HG03139 (cell line): ENCODE results near the gene NDNF.

Experiments
- ATAC-seq: cut with Tn5 transposase; IDR thresholded peaks from one replicate; pipeline ENCODE4 v1.9.1; 2021; ENCODE audit not compliant: unreplicated experiment

The NDNF gene

DNA sequence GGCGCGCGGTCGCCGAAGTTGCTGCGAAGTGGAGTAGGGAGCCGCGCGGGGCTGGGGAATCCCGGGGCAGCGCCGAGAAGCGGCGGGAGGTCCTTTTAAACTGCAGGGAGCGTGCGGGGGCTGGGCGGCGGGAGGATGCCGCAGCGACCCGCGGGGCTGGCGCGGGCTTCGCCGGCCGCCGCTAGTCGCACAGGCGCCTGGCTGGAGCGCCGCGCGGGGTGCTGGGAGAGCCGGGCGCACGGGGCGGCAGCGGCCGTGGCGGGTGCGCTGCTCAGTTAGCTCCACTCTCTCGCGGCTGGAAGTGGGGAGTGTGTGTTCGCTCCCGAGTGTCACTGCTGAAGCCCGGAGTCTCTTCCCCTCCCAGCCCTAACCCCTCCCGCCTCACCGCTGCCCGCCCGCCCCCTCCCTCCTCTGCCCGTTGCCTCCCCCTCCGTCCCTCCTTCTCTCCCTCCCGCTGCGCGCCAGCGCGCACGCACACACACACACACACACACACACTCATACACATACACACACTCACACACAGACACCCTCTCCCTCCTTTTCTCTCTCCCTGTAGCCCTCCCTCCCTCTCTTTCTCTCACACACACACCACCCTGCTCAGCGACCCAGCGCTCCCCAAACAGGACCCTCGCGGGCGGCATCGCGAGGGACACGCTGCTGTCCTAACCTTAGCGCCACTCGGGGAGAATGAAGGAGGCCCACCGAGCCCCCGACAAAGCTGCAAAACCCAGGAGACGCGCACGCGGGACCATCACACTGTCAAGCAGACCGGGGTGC lies at the start of gene NDNF:
TSS of gene NDNF (minus strand) at position 312 of the 780 bp plus-strand sequence. CDS start 26,698 bp downstream, outside the sequence.
- ATAC-seq: no peak

DNA sequence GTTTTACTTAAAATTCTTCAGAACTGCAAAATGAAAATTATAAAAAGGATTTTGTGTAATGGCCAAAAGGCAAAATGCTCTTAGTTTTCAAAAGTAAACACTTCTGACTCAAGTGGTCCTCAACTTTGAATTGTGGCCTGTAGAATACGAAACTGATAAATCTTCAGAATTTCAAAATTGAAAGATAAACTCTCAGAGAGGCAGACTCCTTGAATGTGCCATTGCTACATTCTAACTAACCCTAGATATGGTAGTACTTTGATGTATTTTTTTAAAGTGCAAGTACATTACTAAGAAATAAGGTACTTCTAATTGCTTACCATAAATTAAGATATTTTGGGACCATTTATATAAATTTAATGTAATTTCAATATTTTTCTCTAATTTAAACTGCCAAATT lies 47.4 kb upstream of the NDNF start:
- ATAC-seq: no peak

- ATAC-seq: no peak
Observed at GRCh38 chr4:121118344-121118743, 46.0 kb upstream of the NDNF start.

GRCh38 chr4:121114756-121115155 lies 42.4 kb upstream of the NDNF start:
- no peak for ATAC-seq

GRCh38 chr4:121112530-121112929 lies 40.2 kb upstream of the NDNF start:
- no peak for ATAC-seq

DNA sequence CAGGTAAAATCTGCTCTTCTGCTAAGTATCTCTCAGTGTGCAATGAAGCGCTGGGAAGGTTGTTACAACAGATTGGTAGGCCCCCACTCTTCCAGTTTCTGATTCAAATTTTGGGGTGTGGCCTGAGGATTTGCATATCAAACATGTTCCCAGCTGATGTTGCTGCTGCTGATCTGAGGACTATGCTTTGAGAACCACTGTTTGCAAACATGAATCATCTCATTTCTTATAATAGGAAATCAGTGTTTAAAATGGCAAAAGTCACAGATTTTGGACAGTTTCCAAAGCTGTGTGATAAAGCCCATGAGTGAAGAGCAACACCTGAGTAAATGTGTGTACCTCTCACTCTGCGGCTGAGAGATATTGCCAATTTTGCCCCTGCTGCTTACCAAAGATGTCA lies 36.2 kb upstream of the NDNF start:
- no peak for ATAC-seq

DNA sequence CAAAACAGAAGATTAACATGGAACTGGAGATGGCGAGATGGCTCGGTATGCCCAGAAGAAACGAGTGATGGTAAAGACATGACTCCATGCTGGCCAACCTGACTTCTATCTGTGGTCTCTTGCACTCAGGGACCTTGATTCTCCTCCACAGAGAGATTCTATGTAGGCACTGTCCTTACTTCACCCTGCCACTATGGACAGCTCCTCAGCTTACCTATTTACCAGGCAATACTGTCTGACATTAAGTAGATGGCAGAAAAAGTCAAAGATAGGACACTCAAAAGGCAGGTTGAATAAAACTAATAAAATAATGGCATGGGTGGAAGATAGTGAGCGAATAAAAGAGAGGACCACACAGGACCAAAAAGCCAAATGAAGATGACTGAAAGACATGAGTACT lies 35.2 kb upstream of the NDNF start:
- no peak for ATAC-seq

- ATAC-seq: no peak
Observed at GRCh38 chr4:121100093-121100775, 27.9 kb upstream of the NDNF start.

DNA sequence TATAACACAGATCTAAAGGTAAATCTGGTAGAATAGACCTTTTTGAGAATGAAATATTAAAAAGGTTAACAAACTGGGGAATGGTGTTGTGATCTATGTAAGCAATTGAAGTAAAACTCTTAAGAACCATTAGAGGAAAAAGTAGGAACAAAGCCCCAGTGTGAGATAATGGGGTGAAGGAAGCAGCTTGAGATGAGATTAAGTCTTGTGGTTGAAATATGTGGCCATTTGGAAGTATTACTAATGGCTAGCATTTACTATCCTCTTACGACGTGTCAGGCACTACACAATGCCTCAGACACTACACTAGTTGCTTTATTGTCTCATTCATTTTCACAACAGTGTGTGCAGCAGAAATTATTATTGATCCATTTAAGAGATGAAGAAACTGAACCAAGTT lies 25.9 kb upstream of the NDNF start:
- no peak for ATAC-seq

DNA sequence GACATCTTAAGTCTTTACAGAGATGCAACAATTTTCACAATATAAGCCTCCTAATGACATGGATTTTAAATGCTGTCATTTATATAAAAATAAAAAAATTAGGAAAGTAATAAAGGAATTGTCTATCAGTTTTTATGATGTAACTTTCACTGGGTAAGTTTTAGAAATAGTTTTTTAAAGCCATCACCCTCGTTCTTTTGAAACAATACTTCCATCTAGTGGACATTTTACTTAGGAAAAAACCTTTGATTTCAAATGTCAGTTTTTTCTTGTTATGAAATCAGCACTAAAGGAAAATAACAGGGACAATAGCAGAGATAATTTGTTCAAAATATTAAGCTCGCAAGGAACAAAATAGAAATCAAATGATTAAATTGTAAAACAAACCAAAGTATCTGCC lies 24.3 kb upstream of the NDNF start:
- ATAC-seq: no peak

DNA sequence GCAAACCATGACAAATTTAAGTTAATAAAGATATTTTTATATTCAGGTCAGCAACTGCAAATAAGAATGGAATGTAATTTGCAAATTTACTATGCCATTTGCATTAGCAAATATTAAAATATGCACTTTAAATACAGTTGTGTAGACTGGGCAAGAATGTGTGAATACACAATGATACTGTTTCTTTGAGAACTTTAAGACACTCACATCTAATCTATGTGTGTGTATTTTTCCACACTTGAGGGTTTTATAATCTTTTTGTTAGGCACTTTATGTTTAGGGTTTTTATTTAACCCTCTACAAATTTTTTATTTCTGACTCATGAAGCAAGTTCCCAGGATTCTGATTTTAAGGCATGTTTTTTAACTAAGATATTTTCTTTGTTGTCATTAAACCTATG lies 23.9 kb upstream of the NDNF start:
- no peak for ATAC-seq

DNA sequence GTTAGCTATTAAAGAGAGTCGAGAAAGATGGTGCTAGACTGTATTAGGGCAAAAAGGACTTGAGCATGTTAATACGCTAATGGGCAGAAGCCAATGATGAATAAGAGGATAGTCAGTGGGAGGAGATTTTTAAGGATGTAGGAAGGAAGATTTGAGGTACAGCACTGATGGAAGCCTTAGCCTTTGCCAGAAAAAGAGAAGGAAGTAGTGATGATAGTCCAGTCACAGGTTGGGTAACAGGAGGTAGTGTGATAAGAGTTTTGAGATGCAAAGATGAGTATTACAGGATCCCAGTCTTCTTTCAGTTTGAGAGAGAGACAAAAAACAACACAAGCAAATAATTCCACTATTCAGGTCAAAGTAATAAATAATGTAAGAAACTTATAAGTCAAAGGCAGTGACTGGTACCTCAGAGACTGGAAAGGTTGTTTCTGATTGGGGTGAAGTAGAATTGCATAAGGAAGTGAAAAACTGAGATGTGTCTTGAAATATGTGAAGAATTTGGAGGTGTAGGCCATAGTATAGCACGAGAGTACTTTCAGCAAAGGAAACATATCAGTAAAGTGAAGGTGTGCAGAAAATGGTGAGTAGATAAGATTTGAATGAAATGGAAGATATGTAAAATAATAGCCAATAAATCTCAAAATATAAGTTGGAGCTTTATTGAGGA lies 22.1 kb upstream of the NDNF start:
- ATAC-seq: no peak

- no peak for ATAC-seq
Observed at GRCh38 chr4:121093261-121093660, 20.9 kb upstream of the NDNF start.

DNA sequence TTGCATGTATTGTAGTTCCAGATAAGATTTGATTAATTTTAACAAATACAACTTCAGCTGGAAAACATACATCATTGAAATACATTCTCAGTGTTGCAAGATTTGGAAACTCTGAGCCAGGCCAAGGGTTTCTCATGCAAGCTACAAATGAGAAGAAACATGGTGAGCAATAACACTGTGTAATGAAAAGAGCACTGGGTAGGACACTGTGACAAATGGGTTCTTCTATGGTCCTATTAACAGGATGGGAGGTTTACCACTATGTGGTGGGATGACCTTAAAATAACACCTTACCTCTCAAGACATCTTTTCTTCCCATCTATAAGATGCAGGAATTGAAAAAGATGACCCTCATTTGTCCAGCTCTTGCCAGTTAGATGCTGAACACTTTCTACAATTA lies 19.6 kb upstream of the NDNF start:
- ATAC-seq: no peak

DNA sequence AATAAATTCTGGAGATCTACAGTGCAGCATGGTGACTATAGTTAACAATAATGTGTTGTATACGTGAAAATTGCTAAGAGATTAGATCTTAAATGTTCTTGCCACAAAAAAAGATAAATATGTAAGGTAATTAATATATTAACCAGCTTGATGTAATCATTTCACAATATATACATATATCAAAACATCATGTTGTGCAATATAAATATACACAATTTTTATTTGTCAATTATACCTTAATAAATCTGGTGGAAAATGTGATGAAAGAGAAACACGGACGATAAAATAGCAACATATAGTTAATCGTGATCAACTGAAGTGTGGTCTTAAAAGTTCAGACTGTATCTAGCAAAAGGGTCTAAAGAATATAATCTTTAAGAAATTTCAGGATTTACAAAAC lies 16.5 kb upstream of the NDNF start:
- no peak for ATAC-seq

GRCh38 chr4:121079376-121079775 lies 7.0 kb upstream of the NDNF start:
- ATAC-seq: no peak

DNA sequence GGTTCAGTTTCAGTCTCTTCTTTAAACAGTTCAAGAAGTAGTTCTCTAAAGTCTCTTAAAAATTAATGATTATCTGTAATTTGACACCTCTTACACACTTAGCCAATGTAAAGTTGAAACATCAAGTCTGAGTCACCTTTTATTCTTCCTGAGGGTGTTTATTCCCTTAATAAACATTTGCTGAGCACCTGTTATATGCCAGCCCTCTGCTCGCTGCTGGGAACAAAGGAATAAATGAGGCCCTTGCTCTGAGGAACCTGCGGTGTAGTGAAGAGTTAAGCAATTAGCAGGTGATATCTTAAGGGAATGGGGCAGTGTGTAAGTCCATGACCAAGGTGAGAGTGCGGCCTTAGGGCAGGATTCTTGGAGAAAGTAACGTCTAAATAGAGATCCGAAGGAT lies 5.2 kb upstream of the NDNF start:
- no peak for ATAC-seq

DNA sequence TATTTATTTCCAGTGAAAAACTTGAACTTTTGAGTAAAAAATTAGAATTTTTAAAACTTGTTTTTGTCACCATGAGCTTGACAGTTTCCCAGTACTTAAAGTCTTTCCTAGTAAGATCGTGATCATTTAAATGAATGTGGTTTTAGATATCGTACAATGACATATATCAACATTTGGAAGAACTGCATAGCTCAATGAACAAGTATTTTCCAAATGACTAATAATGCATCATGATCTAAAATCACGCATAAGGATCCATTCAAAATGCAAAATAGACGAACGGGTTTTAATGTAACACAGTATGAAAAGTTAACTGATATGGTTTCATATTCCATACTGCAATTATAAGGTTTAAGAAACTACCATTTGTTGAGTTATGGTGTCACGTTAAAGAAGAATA lies 4.1 kb upstream of the NDNF start:
- no peak for ATAC-seq

GRCh38 chr4:121073672-121074381 lies 1.5 kb upstream of the NDNF start:
- ATAC-seq: no peak

DNA sequence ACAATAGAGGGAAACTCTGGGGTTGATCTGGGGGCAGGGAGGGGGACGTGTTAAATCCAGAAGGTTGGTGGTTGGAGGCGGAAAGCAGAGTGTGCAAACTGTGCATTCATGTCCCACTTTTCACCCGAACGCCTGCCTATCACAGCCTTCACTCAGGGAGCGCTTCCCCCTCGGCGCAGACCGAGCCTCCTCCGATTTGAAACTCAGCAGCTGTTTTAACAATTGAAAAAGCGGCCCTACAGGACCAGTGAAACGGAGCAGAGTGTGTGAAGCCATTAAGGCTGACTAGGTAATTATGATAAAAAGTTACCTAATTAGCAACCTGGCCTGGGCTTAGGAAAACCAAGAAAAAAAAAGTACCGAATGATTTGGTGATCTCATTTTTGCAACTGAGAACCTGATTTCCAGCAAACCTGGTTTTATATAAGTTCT lies 685 bp upstream of the NDNF start:
- ATAC-seq: no peak

GRCh38 chr4:121071640-121072223 lies 603 bp downstream of the NDNF start:
- no peak for ATAC-seq
